Lung microvascular endothelial cell (primary cell): Measurements from ENCODE around the gene HNRNPH1. TPM values are rescaled to one million over a fixed set of nuclear protein-coding genes. Genes with fewer than 3 reads are reported as not detected.
A peak's percentile ranks its signal among the peaks of the same experiment; 100 is the strongest.

Source experiments
- DNase-seq, 2 donors: peaks; one replicate each; pipeline versions ENCODE4 v3.0.0 to v3.0.0-alpha.2; 2010; ENCODE audit warnings: low read depth in 2 of 2
- total RNA-seq: library from RNA; depleted of rRNA; stranded (reverse); fragments of >200 nt; gene quantifications from 2 replicates; pipeline ENCODE4 v1.2.1, GENCODE V29; 2014

The HNRNPH1 gene
- total RNA-seq, 1 donor from 2014 or later = 725 TPM

GRCh38 chr5:179606071-179606909 lies 17.2 kb downstream of the HNRNPH1 start:
- DNase-seq = no peak

- no peak for DNase-seq
Observed at GRCh38 chr5:179605026-179605833, 18.2 kb downstream of the HNRNPH1 start.

GRCh38 chr5:179603308-179603707 lies 20.2 kb downstream of the HNRNPH1 start:
- no peak for DNase-seq

DNA sequence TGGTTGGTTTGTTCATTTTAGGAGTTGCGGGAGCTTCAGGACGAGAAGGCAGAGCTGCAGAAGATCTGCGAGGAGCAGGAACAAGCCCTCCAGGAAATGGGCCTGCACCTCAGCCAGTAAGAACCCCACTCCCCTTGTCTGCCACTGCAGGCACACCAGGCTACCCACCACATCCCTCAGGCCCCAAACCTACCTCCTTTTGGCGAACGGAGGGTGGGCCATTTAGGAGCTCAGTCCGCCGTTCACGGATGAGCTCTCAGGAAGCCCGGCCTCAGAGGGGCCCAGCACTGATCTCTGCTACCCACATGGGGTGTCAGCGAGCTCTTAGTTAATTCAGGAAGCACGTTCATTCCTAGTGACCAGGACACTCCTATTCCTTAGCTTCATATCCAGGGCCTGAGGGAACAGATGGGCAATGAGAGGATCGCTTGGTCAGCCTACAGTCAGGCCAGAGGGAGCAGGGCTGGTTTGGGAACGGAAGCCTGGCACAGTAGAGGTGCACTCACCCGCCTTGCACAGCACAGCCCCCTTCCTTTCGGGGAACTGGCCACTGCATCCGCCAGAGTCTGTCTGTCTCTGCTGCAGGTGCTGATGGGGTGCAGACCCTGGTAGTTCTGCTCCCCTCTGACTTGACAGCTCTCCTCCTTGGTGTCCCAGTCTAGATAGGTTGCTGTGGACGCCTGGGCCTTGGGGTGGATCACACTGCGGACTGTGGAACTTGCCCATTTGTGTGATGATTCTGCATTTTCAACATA lies 21.4 kb downstream of the HNRNPH1 start:
- no peak for DNase-seq

- no peak for DNase-seq
Observed at GRCh38 chr5:179599973-179600372, 23.5 kb downstream of the HNRNPH1 start.

GRCh38 chr5:179599566-179599965 lies 23.9 kb downstream of the HNRNPH1 start:
- DNase-seq = no peak

- no peak for DNase-seq
Observed at GRCh38 chr5:179599100-179599499, 24.4 kb downstream of the HNRNPH1 start.

DNA sequence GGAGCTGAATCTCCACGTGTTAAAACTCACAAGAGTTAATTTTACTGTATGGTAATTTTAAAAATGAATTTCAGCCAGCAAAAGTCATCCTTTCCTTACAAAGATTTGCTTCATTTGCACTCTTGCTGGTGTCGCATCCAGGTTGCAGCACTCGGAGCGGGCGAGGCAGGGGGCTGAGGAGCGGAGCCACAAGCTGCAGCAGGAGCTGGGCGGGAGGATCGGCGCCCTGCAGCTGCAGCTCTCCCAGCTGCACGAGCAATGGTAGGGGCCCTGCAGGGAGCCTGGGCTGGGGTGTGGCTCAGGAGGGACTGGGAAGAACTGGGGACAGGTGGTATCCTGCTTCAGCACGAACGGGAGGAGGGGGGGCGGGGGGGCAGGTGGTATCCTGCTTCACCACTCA lies 27.1 kb downstream of the HNRNPH1 start:
- no peak for DNase-seq

DNA sequence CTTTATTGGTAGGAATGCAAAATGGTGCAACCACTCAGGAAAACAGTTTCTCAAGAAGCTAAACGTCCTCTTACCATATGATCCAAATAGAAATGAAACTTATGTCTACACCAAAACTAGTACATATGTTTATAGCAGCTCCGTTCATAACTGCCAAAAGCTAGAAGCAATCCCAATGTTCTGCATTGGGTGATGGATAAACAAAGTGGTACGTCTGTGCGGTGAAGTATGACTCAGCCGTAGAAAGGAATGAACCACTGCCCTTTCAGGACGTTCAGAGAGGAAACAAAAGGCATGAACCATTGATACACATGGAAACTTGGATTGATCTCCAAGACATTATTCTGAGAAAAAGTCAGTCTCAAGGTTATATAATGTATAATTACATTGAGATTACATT lies 27.6 kb downstream of the HNRNPH1 start:
- DNase-seq = peak in 1 of 2 donors; percentile 55

GRCh38 chr5:179588166-179588565 lies 35.3 kb downstream of the HNRNPH1 start:
- no peak for DNase-seq

DNA sequence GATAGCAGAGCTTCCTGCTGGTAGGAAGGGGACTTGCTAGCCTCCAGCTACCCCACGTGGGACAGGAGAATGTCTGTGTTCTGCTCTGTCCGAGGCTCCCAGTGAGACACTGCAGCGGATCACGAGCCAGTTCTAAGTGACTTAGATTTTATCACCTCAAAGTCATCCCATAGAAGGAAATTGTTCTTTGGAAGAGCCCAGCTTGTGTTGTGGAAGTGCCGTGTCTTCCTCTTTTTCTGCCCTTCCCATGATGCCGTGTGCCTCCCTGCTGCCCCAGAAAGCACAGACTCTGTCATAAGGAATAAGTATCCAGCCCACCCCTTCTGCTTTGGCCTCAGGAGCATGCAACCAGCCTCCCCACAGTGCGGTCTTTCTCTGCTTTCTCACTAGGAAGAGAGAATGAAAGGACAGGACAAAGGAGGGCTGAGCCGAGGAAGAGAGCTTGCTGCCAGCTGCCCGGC lies 37.5 kb downstream of the HNRNPH1 start:
- no peak for DNase-seq

DNA sequence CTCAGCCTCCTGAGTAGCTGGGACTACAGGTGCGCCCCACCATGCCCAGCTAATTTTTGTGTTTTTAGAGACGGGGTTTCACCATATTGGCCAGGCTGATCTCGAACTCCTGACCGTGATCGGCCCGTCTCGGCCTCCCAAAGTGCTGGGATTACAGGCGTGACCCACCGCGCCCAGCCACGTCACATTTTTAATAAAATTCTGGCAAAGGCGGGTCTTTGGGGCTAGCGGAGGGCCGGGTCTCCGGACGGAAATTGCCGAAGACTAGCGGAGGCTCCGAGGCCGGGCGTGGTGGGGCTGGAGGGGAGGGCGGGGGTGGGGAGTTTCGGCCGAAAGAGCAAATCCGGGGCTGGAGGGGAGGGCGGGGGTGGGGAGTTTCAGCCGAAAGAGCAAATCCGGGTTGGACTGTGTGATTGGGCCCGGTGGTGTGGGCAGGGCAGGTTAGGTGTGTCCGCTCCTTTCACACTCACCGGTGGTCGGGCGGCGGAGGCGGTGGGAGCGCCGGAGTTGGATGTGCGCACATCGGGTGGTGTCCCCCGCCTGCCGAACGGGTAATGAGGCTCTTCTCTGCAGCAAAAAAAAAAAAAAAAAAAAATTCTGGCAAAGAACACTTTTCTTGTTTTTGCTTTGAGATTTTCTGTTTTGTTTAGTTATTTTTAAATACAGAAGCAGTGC lies 46.0 kb downstream of the HNRNPH1 start:
- DNase-seq = no peak

DNA sequence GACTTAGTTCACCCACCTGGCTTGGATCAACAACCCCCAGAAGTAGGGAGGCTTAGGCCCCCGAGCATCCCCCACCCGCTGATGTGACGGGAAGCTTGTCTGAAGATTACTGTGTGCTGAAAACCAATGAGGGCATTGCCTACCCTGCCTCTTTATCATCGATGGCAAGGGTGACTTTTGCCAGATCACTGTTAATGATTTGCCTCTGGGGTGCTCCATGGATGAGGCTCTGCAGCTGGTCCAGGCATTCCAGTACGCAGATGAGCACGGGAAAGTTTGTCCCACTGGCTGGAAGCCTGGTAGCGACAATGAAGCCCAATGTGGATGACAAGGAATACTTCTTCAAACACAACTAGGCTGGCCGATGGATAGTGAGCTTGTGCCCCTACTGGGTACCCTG lies 51.1 kb downstream of the HNRNPH1 start:
- DNase-seq = no peak

DNA sequence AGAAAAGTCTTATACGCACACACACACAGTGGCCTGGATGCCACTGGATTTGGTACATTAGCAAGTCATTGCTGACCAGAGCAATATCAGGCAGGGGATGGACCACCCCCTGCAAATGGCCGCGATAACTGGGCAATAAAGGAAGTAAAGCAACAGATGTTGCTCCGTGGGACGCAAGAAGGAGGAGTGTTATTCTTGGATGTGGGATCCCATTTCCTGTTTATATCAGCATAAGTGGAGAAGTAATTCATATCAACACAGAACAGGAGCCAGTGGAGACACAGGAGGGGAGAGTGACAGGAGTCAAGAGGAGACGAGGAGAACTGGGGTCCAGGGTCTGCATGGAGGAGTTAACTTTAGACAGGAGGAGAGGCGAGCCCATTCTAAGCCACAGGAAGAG lies 54.8 kb downstream of the HNRNPH1 start:
- peak; percentile 38 to 82 for DNase-seq

DNA sequence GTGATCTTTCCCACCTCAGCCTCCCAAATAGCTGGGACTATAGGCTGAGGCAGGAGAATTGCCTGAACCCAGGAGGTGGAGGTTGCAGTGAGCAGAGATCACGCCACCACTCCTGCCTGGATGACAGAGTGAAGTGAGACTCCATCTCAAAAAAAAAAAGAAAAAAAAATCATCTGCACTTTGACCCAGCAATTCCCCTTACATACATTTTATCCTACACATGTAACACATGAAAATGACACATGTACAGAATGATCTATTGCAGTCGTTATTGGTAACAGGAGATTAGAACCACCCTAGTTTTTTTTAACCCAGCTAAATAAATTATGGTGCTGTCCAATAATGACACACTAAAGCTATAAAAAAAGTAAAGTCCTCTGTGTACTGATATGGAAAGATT lies 58.9 kb downstream of the HNRNPH1 start:
- no peak for DNase-seq

Other genes with a start within 250 kb of the HNRNPH1 start
- 27.5 and 62.9 TPM in 2 replicates for gene RUFY1, start 73.1 kb downstream of the HNRNPH1 start, total RNA-seq
- gene CBY3, start 57.4 kb upstream of the HNRNPH1 start, total RNA-seq = 0.22 TPM in 1 of 2 replicates, not detected in the other
- gene CANX, start 75.3 kb upstream of the HNRNPH1 start, total RNA-seq = 467 and 543 TPM in 2 replicates
- gene MAML1, start 109.2 kb upstream of the HNRNPH1 start, total RNA-seq = 5.4 and 6.9 TPM in 2 replicates
- gene LTC4S, start 170.3 kb upstream of the HNRNPH1 start, total RNA-seq = 0.44 and 0.79 TPM in 2 replicates
- 104 and 132 TPM in 2 replicates for gene MGAT4B, start 183.2 kb upstream of the HNRNPH1 start, total RNA-seq
- 407 and 548 TPM in 2 replicates for gene SQSTM1, start 197.2 kb upstream of the HNRNPH1 start, total RNA-seq
- gene MRNIP, start 235.1 kb upstream of the HNRNPH1 start, total RNA-seq = 3.9 and 7.9 TPM in 2 replicates